Measurements from ENCODE around the gene LYSMD2.

Gene LYSMD2

GRCh38 chr15:51677021-51677420 is 60.4 kb downstream of the LYSMD2 start:
- in situ Hi-C loops (cut with MboI; ENCODE audit: low sequenced_read_pairs): no loop called here

GRCh38 chr15:51675234-51675633 is 62.2 kb downstream of the LYSMD2 start:
- in situ Hi-C loops (cut with MboI; ENCODE audit: low sequenced_read_pairs): no loop called here
